ENCODE results near the gene CDKL2.

DNA sequence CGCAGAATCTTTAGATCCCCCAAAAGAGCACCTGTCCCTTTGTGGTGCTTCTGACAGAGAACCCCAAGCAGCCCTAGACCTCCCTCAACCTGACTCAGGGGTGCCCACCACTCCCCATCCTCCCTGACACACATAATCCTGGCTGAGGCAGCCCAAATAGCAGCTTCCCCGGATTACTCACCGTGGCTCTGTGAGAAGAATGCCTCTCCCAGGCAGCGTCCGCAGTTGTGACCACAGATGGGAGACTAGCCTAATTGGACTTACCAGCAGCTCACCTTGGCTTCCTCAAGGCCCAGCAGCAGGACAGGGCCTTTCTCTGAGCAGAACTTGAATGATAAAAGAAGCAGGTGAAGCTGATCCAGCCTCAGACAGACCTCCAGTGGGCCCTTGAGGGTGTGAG lies 84.8 kb downstream of the CDKL2 start:
- TF ChIP-seq, protein P1, sequence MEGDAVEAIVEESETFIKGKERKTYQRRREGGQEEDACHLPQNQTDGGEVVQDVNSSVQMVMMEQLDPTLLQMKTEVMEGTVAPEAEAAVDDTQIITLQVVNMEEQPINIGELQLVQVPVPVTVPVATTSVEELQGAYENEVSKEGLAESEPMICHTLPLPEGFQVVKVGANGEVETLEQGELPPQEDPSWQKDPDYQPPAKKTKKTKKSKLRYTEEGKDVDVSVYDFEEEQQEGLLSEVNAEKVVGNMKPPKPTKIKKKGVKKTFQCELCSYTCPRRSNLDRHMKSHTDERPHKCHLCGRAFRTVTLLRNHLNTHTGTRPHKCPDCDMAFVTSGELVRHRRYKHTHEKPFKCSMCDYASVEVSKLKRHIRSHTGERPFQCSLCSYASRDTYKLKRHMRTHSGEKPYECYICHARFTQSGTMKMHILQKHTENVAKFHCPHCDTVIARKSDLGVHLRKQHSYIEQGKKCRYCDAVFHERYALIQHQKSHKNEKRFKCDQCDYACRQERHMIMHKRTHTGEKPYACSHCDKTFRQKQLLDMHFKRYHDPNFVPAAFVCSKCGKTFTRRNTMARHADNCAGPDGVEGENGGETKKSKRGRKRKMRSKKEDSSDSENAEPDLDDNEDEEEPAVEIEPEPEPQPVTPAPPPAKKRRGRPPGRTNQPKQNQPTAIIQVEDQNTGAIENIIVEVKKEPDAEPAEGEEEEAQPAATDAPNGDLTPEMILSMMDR (IDR thresholded peaks at IDR 0.05; ENCODE audit: low read length) = no peak
- no peak for TF ChIP-seq EZH2 (IDR thresholded peaks at IDR 0.05; ENCODE audit: borderline replicate concordance, low read length)
